UCSD-AML1 (cell line): ENCODE results near the gene GHR.
"Not testable (repeated sequence)": the region's sequence is repeated elsewhere in the genome, so short reads cannot be mapped to it uniquely, and the experiment has no call there.

Source experiments
- DNase-seq: peaks from one replicate; lab custom pipeline; 2025; ENCODE audit not compliant: unreplicated experiment; lab: John Stamatoyannopoulos, UW

Gene GHR

GRCh38 chr5:42689391-42689790 is 266.2 kb downstream of the GHR start:
- no peak for DNase-seq

DNA sequence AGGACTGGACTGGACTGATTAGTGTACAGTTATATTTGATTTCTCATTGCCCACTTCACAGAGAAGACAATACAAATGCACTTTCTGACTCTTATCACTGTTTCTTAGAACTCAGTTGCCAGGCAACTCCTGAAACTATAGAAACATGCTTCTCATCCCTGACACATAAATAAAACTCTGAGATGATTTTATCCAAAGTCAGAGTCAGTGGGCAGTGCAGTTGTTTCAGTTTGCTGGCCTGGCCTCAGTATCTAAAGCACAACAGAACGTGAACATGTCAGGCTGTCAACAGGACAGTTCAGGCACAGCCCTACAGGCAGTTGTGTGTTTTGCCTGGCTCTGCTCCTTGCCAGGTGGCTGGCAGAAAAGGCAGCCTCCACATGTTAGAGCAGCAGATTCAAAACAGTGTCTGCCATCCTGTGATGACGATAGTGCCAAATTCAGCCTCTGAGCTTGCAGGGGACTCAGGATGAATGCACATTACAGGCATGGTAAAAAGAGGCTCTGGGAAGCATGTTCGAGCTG is 268.2 kb downstream of the GHR start:
- no peak for DNase-seq

- no peak for DNase-seq
These were observed 278.3 kb downstream of the GHR start for GRCh38 chr5:42701351-42702059.

GRCh38 chr5:42703238-42703637 is 280.0 kb downstream of the GHR start:
- no peak for DNase-seq

- no peak for DNase-seq
These were observed 292.5 kb downstream of the GHR start for GRCh38 chr5:42715785-42716184.

DNA sequence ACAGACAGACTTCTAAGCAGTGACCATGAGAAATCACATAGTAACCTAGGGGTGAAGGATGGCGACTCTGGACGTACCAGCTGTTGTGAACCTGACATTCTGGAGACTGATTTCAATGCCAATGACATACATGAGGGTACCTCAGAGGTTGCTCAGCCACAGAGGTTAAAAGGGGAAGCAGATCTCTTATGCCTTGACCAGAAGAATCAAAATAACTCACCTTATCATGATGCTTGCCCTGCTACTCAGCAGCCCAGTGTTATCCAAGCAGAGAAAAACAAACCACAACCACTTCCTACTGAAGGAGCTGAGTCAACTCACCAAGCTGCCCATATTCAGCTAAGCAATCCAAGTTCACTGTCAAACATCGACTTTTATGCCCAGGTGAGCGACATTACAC is 295.4 kb downstream of the GHR start:
- no peak for DNase-seq

DNA sequence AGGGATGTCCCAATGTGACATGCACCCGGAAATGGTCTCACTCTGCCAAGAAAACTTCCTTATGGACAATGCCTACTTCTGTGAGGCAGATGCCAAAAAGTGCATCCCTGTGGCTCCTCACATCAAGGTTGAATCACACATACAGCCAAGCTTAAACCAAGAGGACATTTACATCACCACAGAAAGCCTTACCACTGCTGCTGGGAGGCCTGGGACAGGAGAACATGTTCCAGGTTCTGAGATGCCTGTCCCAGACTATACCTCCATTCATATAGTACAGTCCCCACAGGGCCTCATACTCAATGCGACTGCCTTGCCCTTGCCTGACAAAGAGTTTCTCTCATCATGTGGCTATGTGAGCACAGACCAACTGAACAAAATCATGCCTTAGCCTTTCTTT is 295.8 kb downstream of the GHR start:
- DNase-seq = peak; percentile 17

- no peak for DNase-seq
These were observed 297.0 kb downstream of the GHR start for GRCh38 chr5:42720251-42720650.

DNA sequence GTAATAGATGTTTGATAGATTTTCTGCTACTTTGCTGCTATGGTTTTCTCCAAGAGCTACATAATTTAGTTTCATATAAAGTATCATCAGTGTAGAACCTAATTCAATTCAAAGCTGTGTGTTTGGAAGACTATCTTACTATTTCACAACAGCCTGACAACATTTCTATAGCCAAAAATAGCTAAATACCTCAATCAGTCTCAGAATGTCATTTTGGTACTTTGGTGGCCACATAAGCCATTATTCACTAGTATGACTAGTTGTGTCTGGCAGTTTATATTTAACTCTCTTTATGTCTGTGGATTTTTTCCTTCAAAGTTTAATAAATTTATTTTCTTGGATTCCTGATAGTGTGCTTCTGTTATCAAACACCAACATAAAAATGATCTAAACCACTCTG is 298.2 kb downstream of the GHR start:
- DNase-seq = no peak

- DNase-seq = not testable (repeated sequence)
These were observed 311.4 kb downstream of the GHR start for GRCh38 chr5:42734531-42735058.

- DNase-seq = no peak
These were observed 317.7 kb downstream of the GHR start for GRCh38 chr5:42740920-42741319.

DNA sequence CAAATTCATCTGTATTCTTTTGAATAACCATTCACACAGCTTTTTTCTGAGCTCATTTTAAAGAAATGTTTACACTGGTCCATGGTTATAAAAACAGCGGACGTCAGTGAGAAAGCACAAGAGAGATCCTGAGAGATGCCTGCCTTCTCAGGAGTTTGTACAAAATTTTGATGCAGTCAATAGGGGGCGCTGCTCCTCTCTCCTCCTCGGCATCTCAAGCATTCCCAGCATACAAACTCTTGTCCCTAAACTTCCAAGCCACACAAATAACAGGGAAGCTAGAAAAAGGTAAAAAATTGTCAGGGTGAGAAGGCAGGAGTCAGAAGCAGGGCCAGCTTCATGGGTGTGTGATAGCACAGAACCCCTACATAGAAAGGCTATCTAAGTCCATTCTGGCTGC is 322.2 kb downstream of the GHR start:
- no peak for DNase-seq

GRCh38 chr5:42745856-42746255 is 322.6 kb downstream of the GHR start:
- no peak for DNase-seq

- no peak for DNase-seq
These were observed 325.8 kb downstream of the GHR start for GRCh38 chr5:42749020-42749419.

DNA sequence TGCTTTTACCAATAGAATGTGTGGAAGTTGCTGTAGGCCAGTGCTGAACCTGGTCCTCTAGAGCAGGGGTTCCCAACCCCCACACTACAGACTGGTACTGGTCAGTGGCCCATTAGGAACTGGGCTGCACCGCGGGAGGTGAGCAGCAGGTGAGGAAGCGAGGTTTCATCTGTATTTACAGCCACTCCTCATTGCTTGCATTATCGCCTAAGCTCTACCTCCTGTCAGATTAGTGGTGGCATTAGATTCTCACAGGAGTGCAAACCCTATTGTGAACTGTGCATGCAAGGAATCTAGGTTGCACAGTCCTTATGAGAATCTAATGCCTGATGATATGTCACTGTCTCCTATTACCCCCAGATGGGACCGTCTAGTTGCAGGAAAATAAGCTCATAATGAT is 327.3 kb downstream of the GHR start:
- DNase-seq = no peak

GRCh38 chr5:42751044-42751443 is 327.8 kb downstream of the GHR start:
- no peak for DNase-seq

DNA sequence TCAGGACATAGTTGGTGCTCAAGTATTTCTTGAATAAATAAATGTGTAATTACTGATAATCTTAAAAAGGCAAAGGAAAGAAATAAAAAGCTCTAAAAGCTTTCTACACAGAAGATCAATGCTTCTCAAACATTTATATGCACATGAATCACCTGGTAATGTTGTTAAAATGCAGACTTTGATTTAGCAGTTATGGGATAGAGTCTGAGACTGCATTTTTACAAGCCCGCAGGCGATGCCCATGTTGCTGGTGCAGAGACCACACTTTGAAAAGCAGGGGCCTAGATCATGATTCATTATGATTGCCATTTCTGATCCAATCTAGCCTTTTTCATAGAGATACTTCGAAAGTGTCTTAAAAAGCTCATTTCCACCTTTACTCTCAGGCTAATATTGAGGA is 329.9 kb downstream of the GHR start:
- no peak for DNase-seq

GRCh38 chr5:42756606-42757601 is 333.7 kb downstream of the GHR start, which contains the start of gene CCDC152:
Gene CCDC152 (plus strand): TSS chr5:42756818. CDS start chr5:42759122, 2,304 bp downstream.
- DNase-seq = no peak

DNA sequence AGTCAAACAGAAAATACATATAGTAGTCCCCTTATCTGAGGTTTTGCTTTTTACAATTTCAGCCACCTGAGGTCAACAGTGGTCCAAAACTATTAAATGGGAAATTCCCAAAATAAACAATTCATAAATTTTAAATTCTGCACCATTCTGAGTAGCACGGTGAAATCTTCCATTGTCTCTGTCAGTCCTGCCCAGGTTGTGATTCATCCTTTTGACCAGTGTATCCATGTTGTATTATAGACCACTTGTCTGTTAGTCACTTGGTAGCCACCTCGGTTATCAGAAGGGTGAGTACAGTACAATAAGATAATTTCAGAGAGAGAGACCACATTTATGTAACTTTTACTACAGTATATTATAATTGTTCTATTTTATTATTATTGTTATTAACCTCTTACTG is 336.2 kb downstream of the GHR start:
- no peak for DNase-seq

- no peak for DNase-seq
These were observed 337.2 kb downstream of the GHR start for GRCh38 chr5:42760426-42760825.

DNA sequence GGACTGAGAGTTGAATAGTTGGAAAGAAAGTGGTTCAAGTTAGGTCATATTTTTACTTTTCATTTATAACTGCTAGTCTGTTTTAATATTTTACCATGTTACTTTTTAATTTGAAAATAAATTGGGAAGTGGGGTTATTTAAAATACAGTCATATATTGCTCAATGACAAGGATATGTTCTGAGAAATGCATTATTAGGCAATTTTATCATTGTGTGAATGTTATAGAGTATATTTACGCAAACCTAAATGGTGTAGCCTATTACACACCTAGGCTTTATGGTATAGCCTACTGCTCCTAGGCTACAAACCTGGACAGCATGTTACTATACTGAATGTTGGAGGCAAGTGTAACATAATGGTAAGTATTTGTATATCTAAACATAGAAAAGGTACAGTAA is 338.6 kb downstream of the GHR start:
- DNase-seq = no peak
